GM21423 (cell line): ENCODE data around the gene UGT1A1.

Experiments
- ATAC-seq: cut with Tn5 transposase; IDR thresholded peaks from one replicate; pipeline ENCODE4 v1.9.1; 2021; ENCODE audit warnings: mild to moderate bottlenecking, moderate library complexity; ENCODE audit not compliant: unreplicated experiment

The UGT1A1 gene

DNA sequence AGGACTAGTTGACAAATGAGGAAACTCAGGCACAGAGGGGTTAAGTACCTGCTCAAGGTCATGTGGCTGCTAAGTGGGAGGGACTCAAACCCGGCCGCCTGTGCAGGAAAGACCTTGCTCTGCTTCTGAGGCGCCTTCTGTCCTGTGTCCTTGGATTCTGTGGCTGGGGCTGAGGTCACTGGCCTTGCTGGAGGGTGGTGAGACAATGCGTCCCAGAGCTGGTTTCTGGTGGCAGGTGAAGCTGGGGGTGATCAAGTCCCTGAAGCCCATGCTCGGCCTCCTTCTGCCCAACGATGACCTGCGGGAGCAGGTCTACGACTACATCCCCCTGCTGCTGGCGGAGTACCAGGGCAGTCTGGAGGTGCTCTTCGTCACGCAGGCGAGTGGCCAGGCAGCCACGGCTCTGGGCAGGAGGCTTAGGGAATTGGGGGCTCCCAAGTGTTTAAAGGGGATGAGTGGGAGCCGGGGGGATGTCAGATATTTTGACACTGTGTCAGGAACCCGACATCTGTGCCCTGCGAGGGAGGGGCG lies 34.1 kb downstream of the UGT1A1 start:
- no peak for ATAC-seq

DNA sequence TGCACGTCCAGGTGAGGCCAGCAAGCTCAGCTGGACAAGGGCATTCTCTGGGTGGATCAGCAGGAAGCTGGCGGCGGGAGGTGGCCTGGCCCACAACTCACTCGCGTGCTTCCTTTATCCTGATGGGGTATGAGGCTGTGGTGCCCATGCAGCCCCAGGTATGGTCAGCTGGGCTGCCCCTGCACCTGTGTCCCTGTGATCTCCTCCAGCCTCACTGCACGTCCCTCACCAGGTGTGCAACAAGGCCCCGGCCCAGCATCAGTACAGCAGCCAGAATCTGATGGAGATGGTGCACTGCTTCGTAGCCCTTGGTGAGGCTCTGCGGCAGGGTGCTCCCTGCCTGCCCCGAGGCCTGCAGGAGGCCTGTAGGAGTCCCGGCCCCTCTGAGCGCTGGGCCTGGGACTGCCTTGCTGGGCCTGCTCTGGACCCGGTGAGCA lies 35.7 kb downstream of the UGT1A1 start:
- no peak for ATAC-seq

DNA sequence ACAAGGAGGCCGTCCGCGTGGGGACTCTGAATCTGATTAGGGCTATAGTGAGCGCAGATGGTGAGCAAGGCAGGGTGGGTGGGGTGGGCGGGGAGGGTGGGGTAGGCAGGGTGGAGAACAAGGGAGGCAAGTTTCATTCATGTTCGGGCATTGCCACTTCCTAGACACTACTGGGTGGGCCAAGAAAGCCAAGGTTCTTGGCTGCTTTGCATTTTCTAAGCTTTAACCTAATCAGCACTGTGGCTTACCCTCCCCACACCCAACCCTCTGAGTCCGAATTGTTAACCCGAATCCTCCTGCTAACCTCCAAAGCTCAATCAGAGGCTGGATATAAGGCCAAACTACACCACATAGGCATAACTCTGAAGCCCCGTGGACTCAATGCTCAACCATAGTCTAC lies 36.2 kb downstream of the UGT1A1 start:
- ATAC-seq, result no peak

DNA sequence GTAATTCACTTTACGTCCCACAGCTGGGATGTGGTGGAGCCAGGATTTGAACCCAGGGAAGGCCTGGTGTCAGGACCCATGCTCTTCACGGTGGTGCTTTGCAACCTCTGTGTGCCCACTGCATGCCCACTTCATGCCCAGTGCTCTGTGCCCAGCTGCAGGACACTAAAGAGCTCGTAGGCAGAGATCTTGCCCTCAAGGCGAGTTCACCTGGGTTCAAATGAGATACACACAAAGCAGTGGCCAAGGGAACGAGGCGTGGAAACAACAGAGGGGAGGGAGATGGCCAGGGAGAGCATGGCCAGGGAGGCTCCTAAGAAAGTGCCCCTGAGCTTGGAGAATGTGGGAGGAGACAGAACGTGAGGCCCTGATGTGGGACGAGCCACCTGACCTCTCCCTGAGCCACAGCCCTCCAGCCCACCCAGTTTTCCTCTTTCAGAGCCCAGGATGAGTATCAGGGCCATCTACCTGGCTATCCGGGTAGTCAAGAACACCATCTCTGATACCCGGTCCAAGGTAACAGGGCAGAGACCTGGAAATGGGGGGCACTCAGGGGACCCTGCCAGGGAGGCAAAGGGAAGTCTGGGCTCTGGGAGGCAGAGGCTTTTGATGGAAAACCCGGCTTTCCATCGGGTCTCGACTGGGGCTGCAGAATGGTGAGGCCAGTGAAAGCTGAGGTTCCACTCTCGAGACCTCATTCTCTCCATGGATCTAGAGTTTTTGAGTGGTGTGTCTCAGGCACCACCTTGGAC lies 38.4 kb downstream of the UGT1A1 start:
- no peak for ATAC-seq

DNA sequence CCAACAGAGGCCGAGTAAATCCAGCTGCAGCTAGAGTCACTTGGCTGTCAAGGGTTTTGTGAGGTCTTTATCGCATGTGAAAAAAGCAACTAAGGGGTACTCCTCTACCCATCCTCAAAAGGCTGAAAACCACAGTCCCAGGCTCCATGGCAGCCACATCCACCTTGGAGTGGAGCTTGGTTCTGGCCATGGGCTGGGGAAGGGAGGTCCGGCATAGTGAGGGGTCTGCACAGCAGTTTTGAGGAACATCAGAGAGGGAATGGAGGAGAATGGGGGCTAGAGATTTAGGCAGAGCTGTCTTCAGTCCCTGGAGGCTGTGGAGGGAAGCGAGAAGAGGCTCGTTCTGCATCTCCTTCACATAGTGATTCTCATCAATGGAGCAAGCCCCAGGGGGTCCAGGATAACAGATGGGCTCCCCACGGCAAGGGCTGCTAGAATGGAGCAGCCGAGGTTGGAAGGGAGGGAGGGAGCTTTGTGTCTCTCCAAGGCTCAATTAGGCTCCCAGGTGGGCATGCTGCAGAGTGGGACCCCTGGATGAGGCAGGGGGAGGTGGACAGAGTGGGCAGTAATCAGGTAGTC lies 39.1 kb downstream of the UGT1A1 start:
- ATAC-seq, result no peak

DNA sequence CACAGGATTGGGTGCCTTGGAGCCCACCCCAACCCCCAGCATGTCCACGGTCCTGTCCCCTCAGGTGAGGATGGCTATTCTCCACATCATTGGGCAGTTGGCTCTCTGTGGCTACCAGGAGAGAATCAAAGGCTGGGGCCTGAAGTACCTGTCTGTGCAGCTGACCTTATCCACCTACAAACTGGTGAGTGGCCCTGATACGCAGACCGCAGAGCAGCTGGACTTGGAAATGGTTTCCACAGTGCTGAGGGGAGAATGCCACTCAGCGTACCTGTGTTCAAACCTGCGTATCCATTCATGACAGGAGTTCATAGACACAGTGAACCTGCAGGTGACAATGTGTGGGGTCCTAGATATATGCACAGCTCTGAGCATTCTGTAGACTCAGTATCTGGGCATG lies 39.6 kb downstream of the UGT1A1 start:
- no peak for ATAC-seq

DNA sequence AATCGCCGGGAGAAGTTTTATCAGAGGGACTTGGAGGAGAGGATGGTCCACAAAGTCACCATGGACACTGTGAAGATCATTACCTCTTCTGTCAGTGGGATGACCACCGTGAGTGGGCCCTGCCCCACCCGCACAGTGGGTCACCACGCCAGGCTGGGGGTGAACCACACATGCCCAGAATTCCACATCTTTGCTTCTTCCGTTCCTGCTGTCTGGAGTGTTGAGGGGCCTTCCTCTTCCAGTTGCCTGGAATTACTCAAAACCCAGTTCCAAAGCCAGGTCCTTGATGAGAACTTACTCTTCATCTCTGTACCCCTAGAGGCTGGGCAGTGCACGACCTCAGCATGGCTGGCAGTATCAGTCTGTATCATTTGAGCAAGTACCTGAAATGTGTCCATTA lies 40.1 kb downstream of the UGT1A1 start:
- ATAC-seq, result no peak

DNA sequence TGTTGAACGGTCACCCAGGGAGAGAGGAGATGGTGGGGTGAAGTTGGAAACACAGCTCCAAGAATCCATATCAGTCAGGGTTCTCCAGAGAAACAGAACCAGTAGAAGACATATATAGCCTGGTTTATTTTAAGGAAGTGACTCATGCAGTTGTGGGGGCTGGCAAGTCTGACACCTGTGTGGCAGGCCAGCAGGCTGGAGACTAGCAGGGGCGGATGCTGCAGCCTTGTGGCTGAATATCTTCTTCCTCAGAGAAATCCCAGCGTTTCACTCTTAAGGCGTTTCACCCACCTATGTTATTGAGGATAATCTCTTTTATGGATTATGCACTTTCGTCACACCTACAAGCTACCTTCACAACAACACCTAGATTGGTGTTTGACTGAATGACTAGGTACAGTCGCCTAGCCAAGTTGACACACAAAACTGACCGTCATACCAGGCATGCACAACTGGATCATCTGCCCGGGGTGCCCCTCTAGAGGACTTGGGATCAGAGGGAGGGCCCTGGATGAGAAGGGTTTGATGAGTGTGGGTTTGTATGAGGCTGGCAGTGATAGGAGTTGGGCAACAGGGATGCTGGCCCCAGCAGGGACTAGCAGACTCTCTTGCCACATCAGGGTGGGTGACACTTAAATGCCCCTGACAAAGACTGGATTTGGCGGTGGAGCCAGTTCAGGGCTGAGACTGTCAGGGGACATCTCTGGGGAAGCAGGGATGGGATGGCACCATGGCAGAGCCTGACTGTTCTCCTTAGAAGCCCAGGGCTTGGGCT lies 41.5 kb downstream of the UGT1A1 start:
- ATAC-seq, result no peak

DNA sequence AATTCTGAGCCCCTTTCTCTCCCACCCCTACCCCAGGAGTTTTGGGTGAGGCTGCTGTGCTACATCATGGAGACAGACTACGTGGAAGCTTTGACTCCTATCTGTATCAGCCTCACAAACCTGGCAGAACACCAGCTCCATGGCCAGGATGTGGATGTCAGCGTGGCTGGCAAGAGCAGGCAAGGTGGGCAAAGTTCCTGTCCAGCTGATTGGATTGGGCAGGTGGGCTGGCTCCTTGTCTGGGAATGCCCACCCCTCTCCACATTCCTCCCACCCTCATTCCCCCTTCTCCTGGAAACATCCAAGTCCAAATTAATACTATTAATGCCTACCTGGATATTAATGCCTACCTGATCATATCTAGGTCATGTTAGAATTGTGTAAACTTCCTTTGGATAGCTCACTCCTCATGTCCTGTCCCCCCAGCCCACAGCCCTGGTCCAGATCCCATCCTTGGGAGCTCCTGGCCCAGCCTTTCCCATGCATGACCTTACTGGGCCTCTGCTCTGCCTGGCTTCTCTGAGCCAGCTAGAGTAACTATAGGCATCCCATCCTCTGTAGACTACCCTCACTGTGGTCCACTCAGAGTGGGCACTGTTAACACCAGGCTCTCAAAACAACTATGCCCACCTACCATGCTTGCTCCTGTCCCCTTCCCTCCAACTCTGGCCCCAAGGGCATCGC lies 42.2 kb downstream of the UGT1A1 start:
- ATAC-seq, result no peak

DNA sequence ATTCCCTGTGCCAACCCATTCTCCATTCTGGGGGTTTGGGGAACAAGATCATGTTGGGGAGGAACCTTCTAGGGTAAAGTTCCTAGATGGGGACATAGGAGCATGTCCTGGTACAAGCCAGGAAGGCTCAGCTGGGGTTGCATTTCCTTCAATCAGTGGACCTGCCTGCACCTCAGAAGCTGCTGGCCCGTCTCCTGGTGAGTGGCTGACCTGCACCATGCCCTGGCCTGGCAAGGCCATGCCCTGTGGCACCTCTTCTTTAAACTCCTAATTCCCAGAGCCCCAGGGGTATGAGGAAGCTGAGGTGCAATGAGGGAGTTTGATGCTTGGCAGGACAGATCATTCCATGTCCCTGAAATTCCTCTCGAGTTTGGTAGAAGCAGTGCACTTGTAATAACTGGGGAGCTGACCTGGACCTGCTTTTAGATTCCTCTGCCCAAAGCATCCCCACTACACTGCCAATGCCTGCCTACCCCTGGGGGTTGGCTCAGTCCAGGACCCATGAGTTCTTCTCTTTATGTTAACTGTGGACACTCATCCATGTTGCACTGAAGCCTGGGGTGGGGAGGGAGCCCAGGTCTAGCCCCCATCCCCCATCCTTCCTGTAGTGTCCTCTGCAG lies 43.3 kb downstream of the UGT1A1 start:
- no peak for ATAC-seq

DNA sequence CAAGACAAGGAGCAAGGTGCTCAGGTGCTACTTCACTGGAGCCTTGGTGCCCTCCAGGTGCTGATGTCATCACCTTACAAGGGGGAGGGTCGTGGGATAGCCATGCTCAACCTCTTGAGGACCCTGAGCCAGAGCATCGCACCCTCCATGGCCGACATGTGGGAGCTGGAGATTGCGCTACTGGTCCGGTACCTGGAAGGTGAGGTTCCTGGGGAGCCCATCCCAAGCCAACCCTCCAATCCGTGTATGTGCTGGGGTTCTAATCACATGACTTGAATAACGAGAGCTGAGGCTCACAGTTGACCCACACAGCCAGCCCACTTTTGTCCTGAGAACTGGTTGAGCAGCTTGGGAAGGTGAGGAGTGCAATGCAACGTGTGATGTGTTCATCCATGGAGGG lies 43.9 kb downstream of the UGT1A1 start:
- no peak for ATAC-seq

DNA sequence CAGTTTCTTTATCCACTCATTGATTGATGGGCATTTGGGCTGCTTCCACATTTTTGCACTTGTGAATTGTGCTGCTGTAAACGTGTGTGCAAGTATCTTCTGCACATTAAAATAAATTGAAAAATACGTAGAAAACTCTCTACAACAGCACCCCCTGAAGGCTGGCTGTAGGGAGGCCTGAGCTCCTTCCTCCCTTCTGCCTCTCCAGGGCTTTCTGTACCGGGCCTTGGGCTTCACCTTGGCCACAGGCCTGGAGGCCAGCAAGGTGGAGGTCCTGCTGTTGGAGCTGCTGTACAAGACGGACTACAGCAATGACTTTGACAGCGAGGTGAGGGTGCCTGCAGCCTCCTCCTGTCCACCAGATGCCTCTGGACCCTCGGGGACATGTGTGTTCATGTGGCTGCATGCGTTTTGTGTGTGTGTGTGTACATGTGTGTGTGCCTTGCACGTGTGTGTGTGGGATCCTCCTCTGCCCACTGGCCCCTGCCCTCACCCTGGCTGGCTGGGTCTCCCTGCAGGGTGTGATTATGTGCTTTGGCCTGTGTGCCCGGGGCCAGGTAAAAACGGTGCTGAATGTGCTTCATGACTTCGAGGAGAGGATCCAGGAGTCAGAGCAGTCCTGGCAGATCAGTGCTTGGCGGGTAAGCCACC lies 47.3 kb downstream of the UGT1A1 start:
- ATAC-seq, result no peak

DNA sequence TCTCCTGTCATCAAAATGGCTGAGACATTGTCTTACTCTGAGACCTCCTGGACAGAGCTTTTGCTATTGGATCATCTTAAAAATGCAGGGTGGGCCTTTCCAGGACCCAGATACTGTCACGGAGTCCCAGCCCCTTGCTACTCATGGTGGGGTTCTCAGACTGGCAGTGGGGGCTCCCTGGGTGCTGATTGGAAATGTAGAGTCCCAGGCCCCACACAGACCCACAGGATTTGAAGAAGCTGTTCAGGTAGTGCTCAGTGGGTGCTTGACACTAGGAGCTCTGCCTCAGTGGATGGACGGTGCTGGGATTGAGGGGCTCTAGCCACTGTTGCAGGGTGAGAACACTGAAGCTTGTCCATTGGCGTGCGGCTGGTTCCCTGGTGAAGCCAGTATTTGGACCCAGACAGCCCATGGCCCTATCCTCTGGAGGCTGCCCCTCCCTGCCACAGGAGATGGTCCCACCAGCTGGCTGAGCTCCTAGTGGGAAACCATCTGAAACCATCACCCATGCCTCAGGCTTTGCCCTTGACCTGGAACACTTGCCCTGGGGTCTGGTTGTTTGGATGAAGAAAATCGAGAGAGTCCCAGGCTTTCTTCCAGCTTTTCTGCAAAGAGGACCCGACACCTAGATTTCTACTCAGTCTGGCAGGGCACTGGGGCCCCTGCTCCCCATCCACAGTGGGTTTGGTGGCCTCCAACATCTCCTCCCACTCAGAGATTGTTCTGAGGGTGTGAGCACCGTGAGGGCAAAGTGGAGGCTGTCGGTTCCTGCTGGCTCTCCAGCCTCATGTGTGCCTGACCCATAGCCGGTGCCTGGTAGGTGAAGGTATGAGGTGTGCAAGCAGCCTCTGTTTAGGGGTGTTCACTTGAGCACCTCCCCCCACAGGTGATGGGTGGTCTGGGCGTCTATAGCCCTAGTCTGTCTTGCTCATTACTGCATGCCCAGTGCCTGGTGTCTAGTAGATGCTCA lies 48.2 kb downstream of the UGT1A1 start:
- no peak for ATAC-seq

DNA sequence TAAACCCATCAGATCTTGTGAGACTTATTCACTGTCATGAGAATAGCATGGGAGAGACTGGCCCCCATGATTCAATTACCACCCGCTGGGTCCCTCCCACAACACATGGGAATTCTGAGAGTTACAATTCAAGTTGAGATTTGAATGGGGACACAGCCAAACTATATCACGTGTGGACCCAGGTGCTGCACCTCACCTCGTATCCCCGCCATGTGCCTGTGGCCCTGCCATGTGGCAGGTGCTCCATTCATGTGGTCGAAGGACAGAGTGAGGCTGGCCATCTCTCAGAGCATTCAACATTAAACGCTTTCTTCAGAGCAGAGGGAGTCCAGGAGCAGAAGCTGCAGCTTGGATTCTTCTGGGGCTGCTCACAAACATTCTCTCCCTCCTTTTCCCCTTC lies 50.3 kb downstream of the UGT1A1 start:
- ATAC-seq, result no peak

DNA sequence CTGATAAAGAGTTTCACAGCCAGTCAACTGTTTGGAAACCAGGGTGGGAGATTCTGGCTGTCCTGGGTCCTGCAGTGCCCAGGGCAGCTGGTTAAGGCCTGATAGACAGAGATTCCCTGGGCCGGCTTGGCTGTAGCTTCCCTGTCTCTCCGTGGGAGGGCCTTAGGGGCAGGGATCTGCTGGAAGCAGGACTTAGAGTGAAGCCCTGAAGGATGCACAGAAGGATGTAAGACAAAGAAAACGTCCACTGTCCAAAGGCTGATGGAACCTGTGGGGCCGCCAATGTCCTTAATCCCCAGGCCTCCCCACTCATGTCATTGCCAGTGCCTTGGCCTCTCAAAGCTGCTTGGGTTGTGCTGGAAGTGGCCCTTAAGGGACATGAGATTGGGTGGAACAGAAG lies 51.0 kb downstream of the UGT1A1 start:
- no peak for ATAC-seq

DNA sequence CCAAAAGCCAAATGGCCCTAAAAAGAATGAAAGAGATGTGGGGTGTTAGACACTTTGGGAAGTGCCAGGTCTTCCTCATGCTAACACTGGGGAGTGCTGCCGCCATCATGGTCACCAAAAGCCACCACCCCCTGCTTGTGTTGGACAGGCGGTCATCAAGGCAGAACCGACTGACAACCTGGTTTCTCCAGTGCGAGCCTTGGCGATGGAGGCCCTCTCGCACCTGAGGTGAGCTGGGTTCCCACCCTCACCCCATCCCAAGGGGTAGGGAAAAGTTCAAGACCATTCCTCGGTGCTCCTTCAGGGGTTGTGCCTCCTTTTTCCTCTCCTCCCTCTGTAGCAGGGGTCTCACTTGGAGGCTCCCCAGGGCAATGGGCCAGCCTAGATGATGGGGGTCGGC lies 51.7 kb downstream of the UGT1A1 start:
- no peak for ATAC-seq

DNA sequence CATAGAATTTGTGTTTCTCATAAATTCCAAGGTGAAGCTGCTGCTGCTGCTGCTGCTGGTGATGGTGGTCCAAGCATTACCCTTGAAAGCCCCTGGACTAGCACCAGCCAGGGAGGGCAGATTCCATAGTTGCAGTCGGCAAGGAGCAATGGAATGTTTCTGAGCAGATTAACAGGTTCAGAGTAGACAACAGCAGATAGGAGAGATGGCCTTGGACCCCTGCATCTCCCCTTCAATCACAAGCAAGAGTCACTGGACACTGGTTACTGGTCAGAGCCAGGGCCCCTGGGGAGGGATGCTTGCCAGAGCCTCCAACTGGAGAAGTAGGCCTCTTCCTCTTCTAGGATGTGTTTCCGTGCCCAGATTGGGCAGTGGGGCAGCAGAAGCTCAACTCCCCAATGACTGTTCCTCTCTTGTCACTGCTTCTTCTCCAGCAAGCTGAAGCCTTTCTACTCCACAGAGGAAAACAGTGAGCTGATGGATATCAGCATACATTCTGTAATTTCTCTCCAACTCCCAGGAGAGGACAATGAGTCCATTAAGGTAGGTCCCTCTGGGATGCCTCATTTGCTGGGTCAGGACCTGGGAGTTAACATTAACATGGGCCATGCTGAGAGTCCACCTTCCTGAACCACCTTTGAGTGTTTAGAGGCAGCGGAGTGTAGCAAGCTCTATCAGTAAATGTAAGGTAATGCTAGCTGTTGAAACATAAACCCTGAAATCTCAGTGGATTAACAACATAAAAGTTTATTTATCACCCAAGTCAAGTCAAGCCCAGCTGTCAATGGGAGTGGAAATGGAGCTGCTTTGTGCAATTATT lies 53.4 kb downstream of the UGT1A1 start:
- no peak for ATAC-seq
